WERI-Rb-1 (cell line): ENCODE results near the gene NFIA.

ENCODE experiments used
- DNase-seq: peaks from one replicate; pipeline ENCODE4 v3.0.0-alpha.2; 2020
- H3K27ac ChIP-seq: fragments of 250-450 bp; sonication (Bioruptor Pico); 2 replicates; pipeline ENCODE4 v1.5.1; 2020; ENCODE audit warnings: mild to moderate bottlenecking, moderate library complexity
- H3K27me3 ChIP-seq: fragments of 250-450 bp; sonication (Bioruptor Pico); 2 replicates; pipeline ENCODE4 v1.5.1; 2021; ENCODE audit warnings: mild to moderate bottlenecking, low read depth, moderate library complexity; ENCODE audit not compliant: insufficient read depth, severe bottlenecking
- H3K36me3 ChIP-seq: fragments of 250-450 bp; sonication (Bioruptor Pico); 2 replicates; pipeline ENCODE4 v1.5.1; 2020; ENCODE audit warnings: mild to moderate bottlenecking, moderate library complexity
- H3K4me3 ChIP-seq: 2 replicates; pipeline ENCODE4 v1.5.1; 2011; ENCODE audit warnings: low read depth, mild to moderate bottlenecking, control low read depth, low read length
- H3K9me3 ChIP-seq: fragments of 250-450 bp; sonication (Bioruptor Pico); 2 replicates; pipeline ENCODE4 v1.5.1; 2021; ENCODE audit warnings: mild to moderate bottlenecking, moderate library complexity; ENCODE audit not compliant: severe bottlenecking
- CTCF ChIP-seq: IDR thresholded peaks from 2 replicates; pipeline ENCODE4 v1.5.1; 2011; ENCODE audit warnings: low read depth, mild to moderate bottlenecking, control low read depth, inconsistent platforms, low read length

NFIA gene

DNA sequence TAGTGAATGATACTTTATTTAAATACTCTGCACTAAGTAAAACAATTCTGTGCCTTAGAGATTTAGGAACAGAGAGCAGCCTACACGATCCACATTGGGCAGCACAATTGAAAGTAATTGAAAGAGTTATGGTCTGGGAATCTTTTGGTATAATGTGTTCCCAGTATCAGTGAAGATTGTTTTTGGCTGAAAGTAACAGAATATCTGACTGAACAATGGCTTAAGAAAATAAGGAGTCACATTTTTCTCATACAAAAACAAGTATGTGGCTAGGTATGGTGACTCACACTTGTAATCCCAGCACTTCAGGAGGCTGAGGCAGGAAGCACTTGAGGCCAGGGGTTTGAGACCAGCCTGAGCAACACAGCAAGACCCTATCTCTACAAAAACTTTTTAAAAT lies 306.2 kb downstream of the NFIA start:
- H3K4me3 ChIP-seq = no peak overlapping the region
- H3K36me3 ChIP-seq = no peaks in the 10 kb centered on the region
- no peak overlapping the region for H3K27ac ChIP-seq
- no peak for DNase-seq
- TF ChIP-seq CTCF = no peak
- peaks cover 3% of the 10 kb centered on the region for H3K9me3 ChIP-seq
- H3K27me3 ChIP-seq = no peaks in the 10 kb centered on the region

DNA sequence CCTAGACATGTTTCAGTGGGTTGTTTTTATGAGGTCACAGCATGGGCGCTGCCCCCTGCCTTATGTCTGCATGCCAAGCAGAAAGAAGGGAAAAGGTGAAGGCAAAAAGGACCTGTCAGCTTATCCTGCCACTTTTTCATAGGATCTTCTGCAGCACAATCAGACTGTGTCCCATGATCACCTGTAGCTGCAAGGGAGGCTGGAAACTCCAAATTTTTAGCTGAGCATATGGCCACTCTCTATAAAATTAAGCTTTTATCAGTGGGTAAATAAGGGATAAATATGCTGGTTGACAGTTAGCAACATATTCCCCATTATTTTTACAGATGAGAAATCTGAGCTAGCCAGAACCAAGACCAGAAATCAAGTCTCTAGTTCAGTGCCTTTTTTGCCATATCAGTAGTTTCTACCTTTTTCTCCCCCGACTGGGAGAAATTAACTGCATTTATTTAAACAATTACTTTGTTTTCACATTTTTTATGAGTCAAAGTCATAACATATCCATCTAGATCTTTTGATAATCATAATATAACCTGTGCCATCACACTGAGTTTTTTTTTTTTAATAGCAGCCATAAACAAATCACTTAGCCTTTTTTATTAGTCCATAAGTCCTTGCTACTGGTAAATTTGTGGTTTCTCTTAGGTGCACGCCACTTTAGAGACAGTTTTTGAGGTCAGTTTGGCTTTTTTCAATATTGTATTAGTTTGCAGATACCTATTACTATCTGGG lies 307.0 kb downstream of the NFIA start:
- Histone ChIP-seq H3K4me3 (no peak overlapping the region), H3K36me3 (no peaks in the 10 kb centered on the region), H3K27ac (no peak overlapping the region), H3K9me3 (peaks cover 3% of the 10 kb centered on the region), H3K27me3 (no peaks in the 10 kb centered on the region)
- TF ChIP-seq CTCF = no peak
- DNase-seq = no peak

DNA sequence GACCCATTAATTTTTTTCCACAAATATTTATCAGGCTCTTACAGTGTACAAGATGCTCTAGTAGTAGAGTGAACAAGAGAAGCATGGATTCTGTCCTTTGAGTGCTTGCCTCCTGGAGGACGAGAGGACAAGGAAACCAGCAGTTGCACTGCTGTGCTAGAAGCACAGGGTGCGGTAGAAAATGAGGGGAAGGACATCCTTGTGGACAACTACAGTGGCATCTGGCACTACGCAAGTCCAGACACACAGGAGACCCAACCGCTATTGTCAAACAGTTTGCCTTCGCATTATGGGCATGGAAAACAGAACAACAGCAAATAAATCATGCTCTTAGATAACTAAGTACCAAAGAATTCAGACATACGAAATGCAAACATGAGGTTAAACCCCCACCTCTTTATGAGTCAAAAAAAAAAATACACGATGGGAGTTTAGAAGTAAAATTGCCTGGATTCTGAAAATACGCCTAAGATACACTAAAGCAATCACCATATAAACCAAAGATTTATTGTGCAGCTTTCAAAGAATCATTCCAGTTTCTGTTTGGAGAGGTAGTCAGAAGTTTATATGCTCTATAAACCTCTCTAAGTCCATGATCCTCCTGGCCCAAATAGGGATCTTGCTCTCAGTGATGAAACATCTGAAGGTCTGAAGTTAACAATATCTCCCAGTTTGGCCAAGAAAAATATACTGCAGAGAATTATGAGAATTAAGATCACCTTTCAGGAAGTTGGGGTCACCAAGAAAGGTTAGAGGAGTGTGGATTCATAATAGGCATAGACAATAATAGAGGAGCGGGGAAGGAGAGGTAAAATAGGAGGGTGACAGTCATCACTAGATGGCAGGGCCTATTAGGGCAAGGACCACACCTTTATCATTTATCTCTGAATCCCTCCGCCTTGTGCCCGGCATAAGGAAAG lies 307.8 kb downstream of the NFIA start:
- TF ChIP-seq CTCF = no peak
- Histone ChIP-seq H3K9me3 (peaks cover 3% of the 10 kb centered on the region), H3K4me3 (no peak overlapping the region), H3K27me3 (no peaks in the 10 kb centered on the region), H3K27ac (no peak overlapping the region), H3K36me3 (no peaks in the 10 kb centered on the region)
- no peak for DNase-seq

DNA sequence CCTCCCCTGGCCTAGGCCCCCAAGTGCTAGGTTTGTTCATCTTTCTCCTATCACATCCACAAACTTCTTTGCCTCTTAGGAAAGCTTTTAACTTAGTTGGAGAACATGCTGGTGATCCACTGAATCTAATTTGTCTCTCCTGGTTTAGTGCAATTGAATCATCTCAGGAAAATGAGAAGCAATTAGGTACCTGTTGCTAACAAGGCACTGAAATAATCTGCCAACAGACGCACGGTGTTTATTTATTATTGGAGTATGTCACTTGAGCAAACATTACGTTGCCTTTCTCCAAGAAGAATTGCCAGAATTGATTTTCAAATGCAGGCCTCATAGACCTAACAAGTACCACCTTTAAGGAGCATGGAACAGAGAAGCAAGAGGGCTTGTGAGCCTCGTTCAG lies 309.4 kb downstream of the NFIA start:
- Histone ChIP-seq H3K27ac (no peak overlapping the region), H3K36me3 (no peaks in the 10 kb centered on the region), H3K4me3 (no peak overlapping the region), H3K9me3 (peaks cover 3% of the 10 kb centered on the region), H3K27me3 (no peaks in the 10 kb centered on the region)
- no peak for TF ChIP-seq CTCF
- DNase-seq = no peak

GRCh38 chr1:61392409-61393242 lies 310.3 kb downstream of the NFIA start:
- H3K27ac ChIP-seq = no peak overlapping the region
- no peaks in the 10 kb centered on the region for H3K27me3 ChIP-seq
- no peak for TF ChIP-seq CTCF
- no peaks in the 10 kb centered on the region for H3K36me3 ChIP-seq
- peaks cover 3% of the 10 kb centered on the region for H3K9me3 ChIP-seq
- no peak overlapping the region for H3K4me3 ChIP-seq
- peak; percentile 26 for DNase-seq
